SHP77 treated with DMSO at 0.1 percent for 48 hours (cell line): Measurements from ENCODE around the gene TADA1.
A peak's percentile ranks its signal among the peaks of the same experiment; 100 is the strongest.
"Not testable (repeated sequence)": the region's sequence is repeated elsewhere in the genome, so short reads cannot be mapped to it uniquely, and the experiment has no call there.

Source experiments
- DNase-seq: peaks from one replicate; lab custom pipeline; 2025; lab: John Stamatoyannopoulos, UW

Gene TADA1

GRCh38 chr1:166889776-166890175 lies 13.7 kb upstream of the TADA1 start:
- DNase-seq: no peak

GRCh38 chr1:166888373-166889111 lies 12.5 kb upstream of the TADA1 start:
- DNase-seq: no peak

- DNase-seq: no peak
Observed at GRCh38 chr1:166884971-166885370, 8.9 kb upstream of the TADA1 start.

- DNase-seq: no peak
Observed at GRCh38 chr1:166884040-166884642, 8.1 kb upstream of the TADA1 start.

GRCh38 chr1:166882893-166883292 lies 6.8 kb upstream of the TADA1 start:
- no peak for DNase-seq

GRCh38 chr1:166878173-166878917 lies 2.3 kb upstream of the TADA1 start:
- not testable (repeated sequence) for DNase-seq

- peak; percentile 42 for DNase-seq
Observed at GRCh38 chr1:166876540-166876838, 425 bp upstream of the TADA1 start.

GRCh38 chr1:166875302-166875733 lies 746 bp downstream of the TADA1 start:
- DNase-seq: no peak

- DNase-seq: no peak
Observed at GRCh38 chr1:166874464-166874863, 1.6 kb downstream of the TADA1 start.

- no peak for DNase-seq
Observed at GRCh38 chr1:166870584-166870983, 5.5 kb downstream of the TADA1 start.

GRCh38 chr1:166869318-166870099 lies 6.6 kb downstream of the TADA1 start:
- DNase-seq: no peak

- DNase-seq: no peak
Observed at GRCh38 chr1:166868639-166869038, 7.4 kb downstream of the TADA1 start.

- DNase-seq: no peak
Observed at GRCh38 chr1:166865926-166866325, 10.1 kb downstream of the TADA1 start.

- no peak for DNase-seq
Observed at GRCh38 chr1:166859597-166859996, 16.5 kb downstream of the TADA1 start.

- no peak for DNase-seq
Observed at GRCh38 chr1:166858726-166859419, 17.2 kb downstream of the TADA1 start.

- DNase-seq: no peak
Observed at GRCh38 chr1:166857995-166858394, 18.1 kb downstream of the TADA1 start.

- no peak for DNase-seq
Observed at GRCh38 chr1:166855558-166855957, 20.5 kb downstream of the TADA1 start.

GRCh38 chr1:166852918-166853317 lies 23.1 kb downstream of the TADA1 start:
- DNase-seq: no peak

GRCh38 chr1:166849135-166849534 lies 26.9 kb downstream of the TADA1 start:
- no peak for DNase-seq

- DNase-seq: no peak
Observed at GRCh38 chr1:166848193-166848592, 27.9 kb downstream of the TADA1 start.

- DNase-seq: no peak
Observed at GRCh38 chr1:166844791-166845190, 31.3 kb downstream of the TADA1 start.
